ENCODE results near the gene ARMC5. TPM values are rescaled to one million over a fixed set of nuclear protein-coding genes. Genes with fewer than 3 reads are reported as not detected.

ARMC5 gene
- total RNA-seq, 1 experiment from 2014 or later = 11.8 TPM

DNA sequence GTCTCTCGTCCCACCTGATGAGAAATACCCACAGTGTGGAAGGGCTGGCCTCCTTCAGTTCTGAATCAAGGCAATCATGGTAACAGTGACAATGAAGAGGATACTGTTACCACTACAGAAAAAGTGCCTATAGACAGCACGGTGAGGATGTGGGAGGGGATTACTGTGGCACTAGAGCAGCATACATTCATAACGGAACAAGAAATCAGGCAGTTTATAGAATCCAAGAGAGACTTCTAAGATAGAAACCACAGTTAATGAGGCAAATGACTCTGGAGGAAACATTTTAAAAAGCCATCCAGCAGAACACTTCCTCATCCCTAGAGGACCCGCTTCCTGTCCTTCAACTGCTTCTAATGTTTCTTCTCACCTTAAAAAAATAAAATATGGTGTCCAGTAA lies 46.2 kb downstream of the ARMC5 start:
- Histone ChIP-seq H3K4me2 (ENCODE audit: low read length) (no peak overlapping the region), H3K27me3 (ENCODE audit: insufficient read depth, low read length) (no peaks in the 10 kb centered on the region), H2AFZ (ENCODE audit: low read depth, low read length, poor library complexity, severe bottlenecking) (no peak overlapping the region), H3K79me2 (ENCODE audit: insufficient read depth, low read length) (peaks cover 16% of the 10 kb centered on the region), H3K27ac (ENCODE audit: low read depth, low read length) (no peak overlapping the region), H3K4me3 (replicated peaks in 1 of 2; ENCODE audit: low read depth in 1 of 2, low read length in 2 of 2) (no peak overlapping the region), H3K9ac (ENCODE audit: low read length) (no peak overlapping the region), H3K36me3 (ENCODE audit: control insufficient read depth in 1 of 2, insufficient read depth in 2 of 2, low read length in 2 of 2) (peaks cover 0 to 3% of the 10 kb centered on the region in 2 experiments; a peak in 1 of 4 replicates), H4K20me1 (ENCODE audit: insufficient read depth) (no peaks in the 10 kb centered on the region), H3K4me1 (ENCODE audit: control insufficient read depth in 1 of 2, insufficient read depth in 2 of 2, low read length in 2 of 2) (peaks cover 14 to 20% of the 10 kb centered on the region in 2 experiments; a peak in 3 of 4 replicates), H3K9me2 (ENCODE audit: insufficient read depth) (no peaks in the 10 kb centered on the region), H3K9me3 (ENCODE audit: control insufficient read depth in 1 of 2, insufficient read depth in 1 of 2, low read depth in 1 of 2, low read length in 2 of 2) (no peaks in the 10 kb centered on the region)
- no TSS peak for BruUV-seq (replicated peaks)
- CTCF ChIA-PET = no interaction called here
- TF ChIP-seq SP1 (IDR thresholded peaks at IDR 0.05; ENCODE audit: low read depth) (no peak), YY1 (IDR thresholded peaks at IDR 0.05; ENCODE audit: extremely low read depth, insufficient replicate concordance, low read depth, low read length) (no peak), CBX3 (IDR thresholded peaks at IDR 0.05; ENCODE audit: low read depth) (no peak), ZFX (IDR thresholded peaks at IDR 0.05) (no peak), EZH2 (IDR thresholded peaks at IDR 0.05) (no peak), SRF (IDR thresholded peaks at IDR 0.05; ENCODE audit: low read depth) (no peak), SIN3A (IDR thresholded peaks at IDR 0.05; ENCODE audit: low read depth) (no peak), CEBPB (IDR thresholded peaks at IDR 0.05; ENCODE audit: low read depth) (no peak), EGR1 (IDR thresholded peaks at IDR 0.05; ENCODE audit: low read depth) (no peak)
- TF ChIP-seq, protein P1, sequence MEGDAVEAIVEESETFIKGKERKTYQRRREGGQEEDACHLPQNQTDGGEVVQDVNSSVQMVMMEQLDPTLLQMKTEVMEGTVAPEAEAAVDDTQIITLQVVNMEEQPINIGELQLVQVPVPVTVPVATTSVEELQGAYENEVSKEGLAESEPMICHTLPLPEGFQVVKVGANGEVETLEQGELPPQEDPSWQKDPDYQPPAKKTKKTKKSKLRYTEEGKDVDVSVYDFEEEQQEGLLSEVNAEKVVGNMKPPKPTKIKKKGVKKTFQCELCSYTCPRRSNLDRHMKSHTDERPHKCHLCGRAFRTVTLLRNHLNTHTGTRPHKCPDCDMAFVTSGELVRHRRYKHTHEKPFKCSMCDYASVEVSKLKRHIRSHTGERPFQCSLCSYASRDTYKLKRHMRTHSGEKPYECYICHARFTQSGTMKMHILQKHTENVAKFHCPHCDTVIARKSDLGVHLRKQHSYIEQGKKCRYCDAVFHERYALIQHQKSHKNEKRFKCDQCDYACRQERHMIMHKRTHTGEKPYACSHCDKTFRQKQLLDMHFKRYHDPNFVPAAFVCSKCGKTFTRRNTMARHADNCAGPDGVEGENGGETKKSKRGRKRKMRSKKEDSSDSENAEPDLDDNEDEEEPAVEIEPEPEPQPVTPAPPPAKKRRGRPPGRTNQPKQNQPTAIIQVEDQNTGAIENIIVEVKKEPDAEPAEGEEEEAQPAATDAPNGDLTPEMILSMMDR (IDR thresholded peaks at IDR 0.05 in 2 of 3, conservative IDR thresholded peaks at IDR 0.05 in 1 of 3; ENCODE audit: borderline replicate concordance in 1 of 3, insufficient read depth in 1 of 3, low read depth in 2 of 3, low read length in 2 of 3) = no peak
- no peak for DNase-seq (ENCODE audit: low read depth, low spot score)
- RAD21 ChIA-PET (ENCODE audit: low non-redundant PET in 1 of 2, low total read pairs in 2 of 2, uncharacterized antibody in 2 of 2, unreplicated experiment in 2 of 2) = no interaction called here
- ATAC-seq = no peak
- POLR2A ChIA-PET = no interaction called here
- intact Hi-C loops (cut with micrococcal nuclease) = loop anchor here (10.0 kb wide), 1 partner anchor 369 kb away; the partner anchor contains the start of gene ZNF267

Data from HCT116 (cell line).